ENCODE data around the gene APPL2.
"Not testable (repeated sequence)": the region's sequence is repeated elsewhere in the genome, so short reads cannot be mapped to it uniquely, and the experiment has no call there.

Gene APPL2

GRCh38 chr12:105235732-105236476 is at the start of gene APPL2:
Gene APPL2 (minus strand): TSS chr12:105236174. CDS start chr12:105236012, 162 bp downstream.
- DNase-seq = peak; percentile 60 to 67

GRCh38 chr12:105285378-105285777 is 49.4 kb upstream of the APPL2 start:
- DNase-seq = no peak

GRCh38 chr12:105281694-105282049 is 45.7 kb upstream of the APPL2 start:
- no peak for DNase-seq

- DNase-seq = no peak
Measured at GRCh38 chr12:105280966-105281693, 45.2 kb upstream of the APPL2 start.

GRCh38 chr12:105279460-105280056 is 43.6 kb upstream of the APPL2 start:
- DNase-seq = no peak

- no peak for DNase-seq
Measured at GRCh38 chr12:105278043-105278697, 42.2 kb upstream of the APPL2 start.

GRCh38 chr12:105275997-105276733 is 40.2 kb upstream of the APPL2 start:
- DNase-seq = peak; percentile 26 to 59

GRCh38 chr12:105274571-105274970 is 38.6 kb upstream of the APPL2 start:
- DNase-seq = no peak

GRCh38 chr12:105273601-105274000 is 37.6 kb upstream of the APPL2 start:
- peak; percentile 52 to 72 for DNase-seq

GRCh38 chr12:105272814-105273416 is 36.9 kb upstream of the APPL2 start:
- peak in 1 of 2 experiments; percentile 52 for DNase-seq

- no peak for DNase-seq
Measured at GRCh38 chr12:105272152-105272551, 36.2 kb upstream of the APPL2 start.

- DNase-seq = no peak
Measured at GRCh38 chr12:105271364-105271763, 35.4 kb upstream of the APPL2 start.

GRCh38 chr12:105270671-105271255 is 34.8 kb upstream of the APPL2 start:
- DNase-seq = no peak

- DNase-seq = no peak
Measured at GRCh38 chr12:105267711-105268110, 31.7 kb upstream of the APPL2 start.

GRCh38 chr12:105264771-105265170 is 28.8 kb upstream of the APPL2 start:
- DNase-seq = no peak

GRCh38 chr12:105262461-105263184 is 26.6 kb upstream of the APPL2 start:
- DNase-seq = no peak

GRCh38 chr12:105261010-105261409 is 25.0 kb upstream of the APPL2 start:
- no peak for DNase-seq

- DNase-seq = no peak
Measured at GRCh38 chr12:105259226-105259625, 23.3 kb upstream of the APPL2 start.

- no peak for DNase-seq
Measured at GRCh38 chr12:105257321-105257728, 21.4 kb upstream of the APPL2 start.

GRCh38 chr12:105256921-105257320 is 20.9 kb upstream of the APPL2 start:
- no peak for DNase-seq

GRCh38 chr12:105256431-105256830 is 20.5 kb upstream of the APPL2 start:
- not testable (repeated sequence) for DNase-seq

Measured in NCI-H187 (cell line).